ENCODE results near the gene STRA6.

STRA6 gene

DNA sequence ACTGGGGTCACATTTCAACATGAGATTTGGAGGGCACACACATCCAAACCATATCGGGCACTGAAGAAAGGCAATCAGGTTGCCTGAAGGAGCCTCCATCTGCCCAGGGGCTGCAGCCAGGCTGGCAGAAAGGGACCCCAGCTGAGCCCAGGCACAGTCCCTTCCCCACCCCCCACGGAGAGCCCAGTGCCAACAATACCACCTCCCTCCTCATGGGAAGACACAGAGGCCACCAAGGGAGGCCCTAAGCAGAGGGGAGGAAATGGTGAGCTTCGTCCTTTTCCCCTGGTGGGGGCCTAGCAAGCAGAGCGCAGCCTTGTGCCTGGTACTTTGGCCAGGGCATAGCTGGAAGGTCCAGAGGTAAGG, 3.0 kb upstream of the STRA6 start:
- no peak for DNase-seq

- no peak for DNase-seq
These were observed 1.4 kb upstream of the STRA6 start for GRCh38 chr15:74203914-74204431.

DNA sequence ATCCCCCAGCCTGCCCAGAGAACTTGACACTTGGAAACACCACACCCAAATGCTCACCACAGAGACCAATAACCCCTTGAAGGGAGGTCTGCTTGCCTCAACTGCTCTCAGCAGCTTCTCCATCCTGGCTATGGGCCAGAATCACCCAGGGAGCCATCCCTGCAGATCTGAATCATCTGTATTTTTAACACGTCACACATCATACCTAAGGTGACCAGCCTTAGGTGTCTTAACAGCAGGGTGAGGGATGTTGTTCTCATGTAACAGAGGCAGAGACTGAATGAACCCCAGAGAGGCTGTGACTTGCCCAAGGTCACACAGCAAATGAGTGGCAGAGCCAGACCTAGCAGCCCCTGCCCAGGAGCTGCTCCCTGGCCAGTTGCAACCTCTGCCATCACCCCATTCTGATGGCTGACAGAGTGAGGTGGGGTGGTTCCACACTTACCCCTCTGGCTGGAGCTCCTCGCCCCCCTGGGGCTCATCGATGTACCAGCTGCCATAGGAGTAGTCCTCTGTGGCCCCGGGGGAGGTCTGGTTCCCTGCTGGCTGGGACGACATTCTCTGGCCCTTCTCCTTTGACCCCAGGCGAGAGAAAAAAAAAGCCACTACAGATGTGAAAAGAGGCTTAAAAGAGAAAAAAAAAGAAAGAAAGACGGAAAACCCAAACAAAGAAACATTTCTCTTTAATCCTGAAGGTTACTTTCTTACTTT, 722 bp downstream of the STRA6 start:
- DNase-seq: no peak

DNA sequence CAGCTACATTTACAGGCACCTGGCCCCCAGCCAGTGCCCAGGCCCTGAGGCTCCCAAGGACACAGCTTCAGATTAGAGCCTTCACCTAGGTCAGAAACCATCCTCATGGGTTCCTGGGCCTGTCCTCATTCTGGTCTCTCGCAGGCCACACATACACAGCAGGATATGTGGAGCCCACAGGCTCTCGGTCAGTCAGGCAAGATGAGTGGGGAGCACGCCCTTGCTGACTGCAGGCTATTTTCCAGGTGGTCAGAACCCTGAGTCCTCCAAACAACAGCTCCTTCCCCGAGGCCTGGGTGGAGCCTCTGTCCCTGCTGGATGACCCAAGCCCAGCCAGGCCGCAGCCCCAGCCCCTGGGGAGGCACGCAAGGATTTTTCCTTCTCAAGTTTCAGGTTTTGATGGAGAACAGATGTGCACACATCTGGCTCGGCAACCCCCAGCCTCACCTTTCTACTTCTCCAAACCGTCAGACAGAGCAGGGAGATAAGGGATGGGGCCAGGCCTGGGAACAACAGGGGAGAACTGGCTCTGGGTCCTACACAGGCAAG, 1.6 kb downstream of the STRA6 start:
- no peak for DNase-seq

- DNase-seq: no peak
These were observed 2.2 kb downstream of the STRA6 start for GRCh38 chr15:74200412-74200815.

GRCh38 chr15:74199297-74199652, 3.3 kb downstream of the STRA6 start:
- DNase-seq: no peak

GRCh38 chr15:74197176-74197965, 5.2 kb downstream of the STRA6 start:
- no peak for DNase-seq

GRCh38 chr15:74196175-74196574, 6.4 kb downstream of the STRA6 start:
- DNase-seq: no peak

- DNase-seq: no peak
These were observed 7.7 kb downstream of the STRA6 start for GRCh38 chr15:74194572-74195559.

GRCh38 chr15:74193905-74194304, 8.7 kb downstream of the STRA6 start:
- DNase-seq: no peak

DNA sequence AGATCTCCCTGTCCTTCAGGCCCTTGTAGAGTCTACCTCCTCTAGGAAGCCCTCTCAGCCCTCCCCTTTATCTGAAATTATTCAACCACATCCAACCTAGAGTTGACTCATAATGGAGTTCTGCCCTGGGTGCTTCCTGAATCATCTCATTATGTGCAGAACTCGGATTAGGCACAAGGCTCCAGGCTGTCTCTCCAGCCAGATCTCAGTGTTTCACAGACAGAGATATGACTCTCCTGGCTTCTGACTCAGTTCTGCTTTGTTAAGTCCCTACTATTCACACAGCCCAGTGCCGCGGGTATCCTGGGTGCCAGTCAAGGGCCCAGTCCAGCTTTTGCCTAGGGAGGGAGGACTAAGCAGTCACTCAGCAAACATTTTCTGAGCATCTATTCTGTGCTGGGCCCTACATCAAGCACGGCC, 9.3 kb downstream of the STRA6 start:
- DNase-seq: no peak

- DNase-seq: no peak
These were observed 9.8 kb downstream of the STRA6 start for GRCh38 chr15:74192751-74193150.

- DNase-seq: no peak
These were observed 10.8 kb downstream of the STRA6 start for GRCh38 chr15:74191798-74192197.

GRCh38 chr15:74188216-74188615, 14.4 kb downstream of the STRA6 start:
- DNase-seq: no peak

DNA sequence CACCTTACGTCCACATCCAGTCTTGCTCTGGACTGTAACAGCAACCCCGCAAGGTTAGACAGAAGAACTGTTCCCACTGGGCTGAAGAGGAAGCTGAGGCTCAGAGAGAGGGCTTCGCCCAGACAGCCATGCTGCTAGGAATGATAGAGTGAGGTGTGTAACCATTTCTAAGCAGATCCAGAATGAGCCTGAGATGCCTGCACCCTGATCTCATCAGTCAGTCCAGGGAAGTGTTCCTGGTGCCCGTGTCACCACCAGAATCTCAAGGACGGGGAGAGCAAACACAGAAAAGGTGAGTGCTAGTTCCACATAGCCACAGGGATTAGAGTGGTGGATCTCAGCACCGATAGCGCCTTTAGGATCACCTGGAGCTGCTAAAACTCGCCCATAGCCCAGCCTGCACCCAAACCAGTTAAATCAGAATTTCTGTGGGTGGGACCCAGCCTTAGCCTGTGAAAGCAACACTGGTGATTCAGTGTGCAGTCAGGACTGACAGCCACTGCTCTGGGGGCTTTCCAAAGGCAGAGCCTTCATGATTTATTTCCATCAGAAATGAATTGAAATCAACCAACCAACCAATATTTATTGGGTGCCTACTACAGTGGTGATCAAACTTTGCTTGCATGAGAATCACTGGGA, 16.8 kb downstream of the STRA6 start:
- no peak for DNase-seq

DNA sequence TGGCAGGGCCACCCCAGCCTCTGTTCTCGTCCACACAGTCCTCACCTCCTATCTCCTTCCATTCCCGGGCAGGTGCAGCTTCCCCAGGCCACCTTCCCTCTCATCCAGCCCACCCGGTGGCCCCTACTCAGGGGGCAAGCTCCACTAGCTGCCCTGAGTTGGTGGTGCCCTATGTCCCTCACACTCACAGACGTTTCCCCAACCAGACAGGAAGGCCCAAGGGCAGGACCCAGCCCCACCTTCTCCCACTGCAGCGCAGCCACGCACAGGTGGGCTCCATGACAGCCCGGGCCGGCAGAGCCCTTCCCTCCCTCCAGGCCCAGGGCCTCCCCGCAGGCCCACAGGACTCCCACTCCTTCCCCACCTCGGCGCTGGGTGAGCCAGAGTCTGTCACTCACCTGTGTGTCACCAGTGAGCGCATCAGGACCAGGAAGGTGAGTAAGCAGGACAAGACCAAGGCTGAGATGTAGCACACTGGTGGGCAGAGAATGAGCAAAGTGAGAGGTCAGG, 17.9 kb downstream of the STRA6 start:
- DNase-seq: no peak

DNA sequence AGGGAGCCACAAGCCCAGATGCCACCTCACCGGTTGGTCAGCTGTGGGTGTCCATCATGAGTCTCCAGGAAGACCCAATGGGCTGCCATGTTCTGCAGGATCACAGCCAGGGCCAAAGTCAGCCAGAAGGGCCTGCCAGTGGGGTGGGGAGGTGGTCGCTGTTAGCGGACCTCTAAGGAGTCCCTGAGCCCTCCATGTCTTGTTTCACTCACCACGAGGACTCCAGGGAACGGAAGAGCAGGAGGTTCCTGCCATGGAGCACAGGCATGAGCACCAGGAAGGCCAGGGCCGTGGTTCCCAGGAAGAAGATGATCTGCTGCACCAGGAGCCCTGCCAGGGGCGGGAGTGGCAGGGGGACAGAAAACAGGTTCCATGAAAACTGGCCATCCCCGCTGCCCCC, 20.5 kb downstream of the STRA6 start:
- DNase-seq: no peak

DNA sequence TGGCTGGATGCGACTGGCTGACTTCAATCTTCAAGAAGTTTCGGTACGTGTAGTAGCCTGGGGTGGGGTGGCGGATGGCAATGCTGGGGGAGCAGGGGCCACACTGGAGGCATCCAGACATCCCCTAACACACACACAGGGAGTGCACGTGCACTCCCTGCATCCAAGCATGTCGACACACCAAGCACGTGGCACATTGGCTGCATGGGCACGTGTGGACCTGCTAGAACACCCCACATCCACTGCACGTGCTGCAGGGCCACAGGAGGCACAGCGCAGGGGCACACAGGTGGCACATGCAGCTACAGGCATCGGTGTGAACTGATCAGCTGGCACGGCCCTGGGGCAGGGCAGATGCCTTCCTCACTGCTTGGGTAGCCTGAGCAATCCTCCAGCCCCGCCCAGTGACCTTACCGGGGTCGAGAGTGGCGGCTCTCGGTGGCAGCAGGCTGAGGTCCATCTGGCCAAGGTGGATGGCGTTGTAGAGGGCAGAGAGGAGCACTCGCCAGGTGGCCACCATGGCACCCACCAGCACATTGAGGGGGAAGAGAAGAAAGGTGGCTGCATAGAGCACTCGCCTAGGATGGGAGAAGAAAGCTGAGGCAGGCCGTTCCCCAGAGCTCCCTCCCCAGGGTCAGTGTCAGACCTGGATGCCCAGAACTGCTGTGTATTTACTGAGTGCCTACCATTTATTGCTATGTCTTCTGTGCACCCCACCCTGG, 21.5 kb downstream of the STRA6 start:
- DNase-seq: no peak

DNA sequence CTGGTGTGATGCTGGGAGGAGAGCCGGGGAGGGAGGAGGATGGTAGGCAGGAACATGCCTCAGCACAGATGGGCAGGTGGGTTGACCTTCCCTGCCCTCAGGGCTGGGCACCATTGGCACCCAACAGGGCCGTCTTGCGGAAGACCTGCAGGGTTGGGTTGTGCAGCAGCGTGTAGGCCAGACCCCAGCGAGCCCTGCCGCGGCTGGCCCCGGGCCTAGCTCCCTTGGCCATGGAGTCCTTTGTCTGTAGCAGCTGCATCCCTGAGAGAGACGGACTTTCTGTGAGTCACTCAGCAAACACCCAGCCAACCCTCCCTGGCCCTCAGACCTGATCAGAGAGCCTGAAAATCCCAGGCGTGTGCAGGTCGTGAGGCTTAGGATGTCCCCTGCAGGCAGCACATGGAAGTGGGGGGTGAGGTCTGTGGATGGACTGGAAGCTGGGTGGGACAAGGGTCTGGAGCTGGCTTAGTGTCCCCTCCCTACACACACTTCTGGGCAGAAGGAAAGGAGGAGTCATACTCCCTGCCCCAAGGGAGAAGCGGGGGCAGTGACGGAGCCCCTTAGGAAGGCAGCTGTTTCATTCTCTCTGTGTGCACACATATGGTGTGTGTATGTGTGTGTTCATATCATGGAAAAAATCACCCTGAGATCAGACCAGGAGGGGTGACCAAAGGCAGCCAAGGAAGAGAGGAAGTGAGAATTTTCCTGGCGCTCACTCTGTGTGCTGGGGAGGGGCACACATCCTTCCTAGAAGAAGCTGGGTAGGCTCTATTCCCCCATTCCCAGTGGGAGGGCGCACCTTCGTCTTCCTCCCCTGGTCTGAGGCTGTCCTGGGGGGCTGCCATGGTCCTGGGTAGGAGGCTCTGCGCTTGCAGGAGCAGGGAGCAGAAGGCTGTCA, 22.4 kb downstream of the STRA6 start:
- no peak for DNase-seq

DNA sequence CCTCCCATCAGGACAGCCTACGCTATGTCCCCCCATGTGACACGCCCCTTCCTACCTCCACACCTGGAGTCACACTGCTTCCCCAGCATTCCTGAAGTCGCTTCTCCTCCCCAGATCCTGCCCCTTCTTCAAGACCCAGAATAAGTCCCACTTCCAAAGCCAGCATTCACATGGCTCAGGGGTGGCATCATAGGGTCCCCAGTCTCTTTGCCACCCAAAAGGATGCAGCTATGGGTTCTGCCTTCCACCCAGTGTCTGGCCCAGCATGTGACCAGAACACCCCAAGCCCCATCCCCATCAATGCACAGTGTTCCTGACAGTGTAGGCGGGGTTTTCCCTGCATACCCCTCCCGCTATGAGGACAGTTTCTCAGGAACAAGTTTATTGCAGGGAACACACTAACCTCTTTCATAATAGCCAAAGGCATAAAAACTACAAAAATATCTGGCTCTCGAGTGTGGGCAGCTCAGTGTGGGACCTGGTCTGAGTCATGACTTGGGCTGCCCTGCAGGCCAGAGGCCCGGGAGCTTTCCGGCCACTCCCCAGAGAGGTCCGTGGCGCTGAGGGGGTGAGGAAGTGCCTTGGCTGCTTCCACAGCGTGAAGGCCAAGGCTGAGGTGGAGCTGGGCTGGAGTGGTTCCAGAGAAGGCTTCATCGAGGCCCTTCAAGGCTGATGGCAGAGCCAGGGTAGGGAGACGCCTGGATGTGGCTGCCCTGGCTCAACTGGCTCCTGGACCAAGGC, 23.3 kb downstream of the STRA6 start:
- no peak for DNase-seq
